ENCODE measurements around the gene CLTRN. TPM values are rescaled to one million over a fixed set of nuclear protein-coding genes. Genes with fewer than 3 reads are reported as not detected.

CLTRN gene
- total and polyA plus RNA-seq, 2 of the 13 experiments (the other 11 are each of a cell fraction or from before 2014, with no cell fraction given), result 0.37 to 0.53 TPM

GRCh38 chrX:15680401-15680800 is 15.8 kb upstream of the CLTRN start:
- Histone ChIP-seq H3K9ac (ENCODE audit: insufficient read depth, low read depth, low read length) (no peak overlapping the region), H3K4me2 (ENCODE audit: low read depth, low read length) (no peak overlapping the region), H3K9me3 (ENCODE audit: low read length) (no peaks in the 10 kb centered on the region), H3K27me3 (ENCODE audit: control insufficient read depth in 1 of 2, insufficient read depth in 2 of 2, low read length in 2 of 2) (no peaks in the 10 kb centered on the region; a peak in 1 of 5 replicates), H4K20me1 (ENCODE audit: insufficient read depth, low read length) (no peaks in the 10 kb centered on the region), H3K4me1 (ENCODE audit: insufficient read depth, low read length) (peaks cover 15% of the 10 kb centered on the region), H3K27ac (ENCODE audit: extremely low read length, insufficient read depth, low read length) (no peak overlapping the region), H2AFZ (ENCODE audit: low read length) (no peak overlapping the region), H3K36me3 (replicated peaks in 1 of 2; ENCODE audit: control insufficient read depth in 1 of 2, insufficient read depth in 2 of 2, low read length in 2 of 2) (peaks cover 1 to 2% of the 10 kb centered on the region in 2 experiments; a peak in 2 of 5 replicates), H3K79me2 (ENCODE audit: insufficient read depth, low read length) (peaks cover 41% of the 10 kb centered on the region), H3K4me3 (replicated peaks in 1 of 3; ENCODE audit: insufficient read depth in 1 of 3, low read depth in 2 of 3, low read length in 3 of 3) (no peak overlapping the region)
- BruUV-seq (replicated peaks), result no TSS peak
- no peak for FAIRE-seq
- ChIA-PET POLR2A (no interaction called here), CTCF (ENCODE audit: low intra/inter-chr PET ratio, low total read pairs) (no interaction called here)
- DNase-seq (ENCODE audit: low spot score), result no peak
- intact Hi-C loops (cut with micrococcal nuclease; ENCODE audit: unreplicated experiment), result loop anchor here (10.0 kb wide), 1 partner anchor 174 kb away; the partner anchor contains the start of gene AP1S2
- in situ Hi-C loops (cut with HindIII; ENCODE audit: extremely low pct_ligation_motif_present, low pct_unique_long_range_greater_than_20kb), result loop anchor here (25.0 kb wide), 1 partner anchor 343 kb away; the partner anchor contains the start of gene PIGA
- ATAC-seq, result no peak
- no peak for TF ChIP-seq ZNF569 (CRISPR knock-in tag; IDR thresholded peaks at IDR 0.05; ENCODE audit: borderline replicate concordance)
- no peak for TF ChIP-seq E2F5 (CRISPR knock-in tag; conservative IDR thresholded peaks at IDR 0.05)
- TF ChIP-seq ARNTL (CRISPR knock-in tag; IDR thresholded peaks at IDR 0.05), result no peak
- 90% methylated on average over 5 of the region's 6 CpGs for WGBS (ENCODE audit: low lambda C conversion rate)

DNA sequence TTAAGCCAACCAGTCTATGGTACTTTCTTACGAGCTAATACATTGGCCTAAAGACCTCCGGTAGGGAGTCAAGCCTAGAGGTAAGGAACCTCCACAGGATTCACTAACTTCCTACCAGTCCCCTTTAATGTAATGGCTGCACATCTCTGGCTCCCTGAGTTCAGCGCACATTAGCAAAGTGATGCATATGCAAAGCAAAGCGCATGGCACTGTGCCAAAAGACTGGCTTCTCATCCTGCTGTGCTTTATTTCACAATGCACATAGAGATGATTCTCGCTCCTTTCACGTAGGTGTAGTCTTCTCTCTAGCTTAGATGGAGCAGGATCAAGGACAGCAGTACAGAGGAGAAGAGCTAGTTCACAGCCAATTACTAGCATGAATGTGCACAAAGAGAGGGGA is 14.6 kb upstream of the CLTRN start:
- Histone ChIP-seq H3K4me2 (ENCODE audit: low read depth, low read length) (no peak overlapping the region), H3K9ac (ENCODE audit: insufficient read depth, low read depth, low read length) (no peak overlapping the region), H2AFZ (ENCODE audit: low read length) (no peak overlapping the region), H3K79me2 (ENCODE audit: insufficient read depth, low read length) (peaks cover 41% of the 10 kb centered on the region), H3K27me3 (ENCODE audit: control insufficient read depth in 1 of 2, insufficient read depth in 2 of 2, low read length in 2 of 2) (no peaks in the 10 kb centered on the region; a peak in 1 of 5 replicates), H4K20me1 (ENCODE audit: insufficient read depth, low read length) (no peaks in the 10 kb centered on the region), H3K9me3 (ENCODE audit: low read length) (no peaks in the 10 kb centered on the region), H3K36me3 (replicated peaks in 1 of 2; ENCODE audit: control insufficient read depth in 1 of 2, insufficient read depth in 2 of 2, low read length in 2 of 2) (peaks cover 1 to 2% of the 10 kb centered on the region in 2 experiments; a peak in 2 of 5 replicates), H3K27ac (ENCODE audit: extremely low read length, insufficient read depth, low read length) (no peak overlapping the region), H3K4me1 (ENCODE audit: insufficient read depth, low read length) (peaks cover 18% of the 10 kb centered on the region), H3K4me3 (replicated peaks in 1 of 3; ENCODE audit: insufficient read depth in 1 of 3, low read depth in 2 of 3, low read length in 3 of 3) (no peak overlapping the region)
- intact Hi-C loops (cut with micrococcal nuclease; ENCODE audit: unreplicated experiment), result no loop called here
- in situ Hi-C loops (cut with HindIII; ENCODE audit: extremely low pct_ligation_motif_present, low pct_unique_long_range_greater_than_20kb), result loop anchor here (25.0 kb wide), 1 partner anchor 342 kb away; the partner anchor contains the start of gene PIGA
- no peak for DNase-seq (ENCODE audit: low spot score)
- POLR2A ChIA-PET, result no interaction called here
- no TSS peak for BruUV-seq (replicated peaks)
- CTCF ChIA-PET (ENCODE audit: low intra/inter-chr PET ratio, low total read pairs), result no interaction called here
- 94% methylated on average over 2 of the region's 6 CpGs for WGBS (ENCODE audit: low lambda C conversion rate)
- ATAC-seq, result no peak
- TF ChIP-seq GABPB1 (CRISPR knock-in tag; IDR thresholded peaks at IDR 0.05), result no peak
- TF ChIP-seq ZMYM4 (CRISPR knock-in tag; IDR thresholded peaks at IDR 0.05), result no peak
- no peak for TF ChIP-seq KLF15 (CRISPR knock-in tag; IDR thresholded peaks at IDR 0.05; ENCODE audit: borderline replicate concordance)
- TF ChIP-seq ATM (IDR thresholded peaks at IDR 0.05; ENCODE audit: borderline replicate concordance), result no peak
- TF ChIP-seq ARNT2 (CRISPR knock-in tag; IDR thresholded peaks at IDR 0.05; ENCODE audit: low read depth), result no peak
- no peak for TF ChIP-seq ZSCAN9 (CRISPR knock-in tag; IDR thresholded peaks at IDR 0.05; ENCODE audit: borderline replicate concordance)
- TF ChIP-seq JUN (CRISPR knock-in tag; IDR thresholded peaks at IDR 0.05), result no peak
- TF ChIP-seq RFX3 (CRISPR knock-in tag; IDR thresholded peaks at IDR 0.05), result no peak
- TF ChIP-seq SIN3B (IDR thresholded peaks at IDR 0.05; ENCODE audit: low read length), result no peak
- TF ChIP-seq BCL6 (CRISPR knock-in tag; IDR thresholded peaks at IDR 0.05), result no peak
- TF ChIP-seq, protein P1, sequence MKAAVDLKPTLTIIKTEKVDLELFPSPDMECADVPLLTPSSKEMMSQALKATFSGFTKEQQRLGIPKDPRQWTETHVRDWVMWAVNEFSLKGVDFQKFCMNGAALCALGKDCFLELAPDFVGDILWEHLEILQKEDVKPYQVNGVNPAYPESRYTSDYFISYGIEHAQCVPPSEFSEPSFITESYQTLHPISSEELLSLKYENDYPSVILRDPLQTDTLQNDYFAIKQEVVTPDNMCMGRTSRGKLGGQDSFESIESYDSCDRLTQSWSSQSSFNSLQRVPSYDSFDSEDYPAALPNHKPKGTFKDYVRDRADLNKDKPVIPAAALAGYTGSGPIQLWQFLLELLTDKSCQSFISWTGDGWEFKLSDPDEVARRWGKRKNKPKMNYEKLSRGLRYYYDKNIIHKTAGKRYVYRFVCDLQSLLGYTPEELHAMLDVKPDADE (CRISPR knock-in tag; IDR thresholded peaks at IDR 0.05), result no peak
- no peak for TF ChIP-seq MIER2 (CRISPR knock-in tag; IDR thresholded peaks at IDR 0.05)
- no peak for TF ChIP-seq BHLHE40 (IDR thresholded peaks at IDR 0.05; ENCODE audit: low read length)
- no peak for TF ChIP-seq ZNF737 (CRISPR knock-in tag; IDR thresholded peaks at IDR 0.05; ENCODE audit: borderline replicate concordance)
- TF ChIP-seq HOXA7 (CRISPR knock-in tag; IDR thresholded peaks at IDR 0.05), result no peak
- TF ChIP-seq FOXP1 (IDR thresholded peaks at IDR 0.05), result no peak
- no peak for TF ChIP-seq FOXP1 (CRISPR knock-in tag; IDR thresholded peaks at IDR 0.05)
- TF ChIP-seq TSC22D2 (CRISPR knock-in tag; IDR thresholded peaks at IDR 0.05; ENCODE audit: borderline replicate concordance), result no peak
- FAIRE-seq, result no peak

Data from HepG2 (cell line).